Fibroblast of the aortic adventitia (primary cell): ENCODE measurements around the gene GAPDHS. TPM values are rescaled to one million over a fixed set of nuclear protein-coding genes. Genes with fewer than 3 reads are reported as not detected.

Experiments
- DNase-seq: peaks from one replicate; pipeline ENCODE4 v3.0.0-alpha.2; 2010; ENCODE audit warnings: low read depth
- H3K4me3 ChIP-seq: 2 replicates; pipeline ENCODE4 v1.5.1; 2011; ENCODE audit warnings: low read depth, mild to moderate bottlenecking, control low read depth, low read length, moderate library complexity
- total RNA-seq: library from RNA; depleted of rRNA; stranded (reverse); fragments of >200 nt; gene quantifications from 2 replicates; pipeline ENCODE4 v1.2.3, GENCODE V29; 2012; ENCODE audit warnings: low replicate concordance
- TF ChIP-seq, protein P1 (sequence below): IDR thresholded peaks from 2 replicates; pipeline ENCODE4 v1.5.1; 2011; ENCODE audit warnings: mild to moderate bottlenecking, low read length, control low read depth, inconsistent platforms; ENCODE audit not compliant: insufficient read depth

Gene GAPDHS
- total RNA-seq, 1 donor = not detected

DNA sequence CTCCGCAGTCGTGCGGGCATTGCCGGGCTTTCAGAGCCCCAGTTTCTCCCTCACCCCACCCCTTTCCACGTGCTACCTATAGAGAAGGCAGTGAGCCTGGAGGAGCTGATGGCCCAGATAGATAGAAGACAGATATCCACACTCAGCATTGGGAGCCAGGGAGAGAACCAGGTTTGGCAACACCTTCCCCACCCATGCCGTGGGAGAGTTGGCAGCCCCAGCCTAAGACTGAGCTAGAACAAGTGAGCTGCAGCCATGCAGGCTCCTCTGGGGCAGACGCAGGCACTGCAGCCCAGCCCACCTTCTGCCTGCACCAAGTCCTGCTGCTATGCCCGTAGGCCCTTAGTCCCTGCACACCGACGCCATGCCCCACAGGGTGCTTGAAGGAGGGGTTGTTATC, 32.6 kb upstream of the GAPDHS start:
- H3K4me3 ChIP-seq = no peak overlapping the region
- TF ChIP-seq, protein P1, sequence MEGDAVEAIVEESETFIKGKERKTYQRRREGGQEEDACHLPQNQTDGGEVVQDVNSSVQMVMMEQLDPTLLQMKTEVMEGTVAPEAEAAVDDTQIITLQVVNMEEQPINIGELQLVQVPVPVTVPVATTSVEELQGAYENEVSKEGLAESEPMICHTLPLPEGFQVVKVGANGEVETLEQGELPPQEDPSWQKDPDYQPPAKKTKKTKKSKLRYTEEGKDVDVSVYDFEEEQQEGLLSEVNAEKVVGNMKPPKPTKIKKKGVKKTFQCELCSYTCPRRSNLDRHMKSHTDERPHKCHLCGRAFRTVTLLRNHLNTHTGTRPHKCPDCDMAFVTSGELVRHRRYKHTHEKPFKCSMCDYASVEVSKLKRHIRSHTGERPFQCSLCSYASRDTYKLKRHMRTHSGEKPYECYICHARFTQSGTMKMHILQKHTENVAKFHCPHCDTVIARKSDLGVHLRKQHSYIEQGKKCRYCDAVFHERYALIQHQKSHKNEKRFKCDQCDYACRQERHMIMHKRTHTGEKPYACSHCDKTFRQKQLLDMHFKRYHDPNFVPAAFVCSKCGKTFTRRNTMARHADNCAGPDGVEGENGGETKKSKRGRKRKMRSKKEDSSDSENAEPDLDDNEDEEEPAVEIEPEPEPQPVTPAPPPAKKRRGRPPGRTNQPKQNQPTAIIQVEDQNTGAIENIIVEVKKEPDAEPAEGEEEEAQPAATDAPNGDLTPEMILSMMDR = no peak
- no peak for DNase-seq

DNA sequence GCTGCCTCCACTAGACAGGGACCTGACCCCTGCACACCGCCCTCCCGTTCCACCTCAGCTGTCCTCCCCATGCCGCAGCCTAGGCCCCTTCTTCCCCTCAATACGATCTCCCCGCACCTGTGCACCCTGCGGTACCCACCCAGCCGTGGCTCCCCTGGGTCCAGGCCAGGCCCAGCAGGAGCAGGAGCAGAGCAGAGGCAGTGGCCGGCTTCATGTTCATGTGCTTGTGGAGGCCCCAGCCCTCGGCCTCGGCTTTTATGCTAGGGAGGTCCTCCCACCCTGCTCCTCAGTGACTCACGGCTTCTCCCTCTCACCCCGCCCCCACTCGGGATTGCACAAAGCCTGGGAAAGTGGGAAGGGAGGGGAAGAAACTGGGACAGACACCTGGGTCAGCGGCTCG, 31.6 kb upstream of the GAPDHS start:
- H3K4me3 ChIP-seq = no peak overlapping the region
- TF ChIP-seq, protein P1 = no peak
- no peak for DNase-seq

DNA sequence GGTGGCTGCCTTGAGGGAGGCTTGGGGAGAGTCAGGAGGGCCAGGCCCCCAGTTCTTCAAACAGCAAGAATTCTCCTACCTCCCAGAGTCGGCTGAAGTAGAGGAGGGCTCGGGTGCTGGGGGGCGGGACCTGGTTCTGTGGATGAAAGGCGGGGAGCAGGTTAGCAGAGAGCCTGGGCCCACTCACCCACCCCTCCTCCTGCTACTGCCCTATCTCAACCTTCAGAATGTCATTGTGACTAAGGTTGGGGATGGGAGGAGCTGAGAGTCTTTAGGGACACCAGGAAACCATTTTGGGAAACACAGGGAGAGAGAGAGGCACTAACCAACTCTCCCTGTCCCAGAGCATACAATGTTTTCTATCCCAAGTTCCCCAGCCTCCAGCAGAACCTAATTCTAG, 30.5 kb upstream of the GAPDHS start:
- no peak overlapping the region for H3K4me3 ChIP-seq
- no peak for DNase-seq
- TF ChIP-seq, protein P1 = no peak

DNA sequence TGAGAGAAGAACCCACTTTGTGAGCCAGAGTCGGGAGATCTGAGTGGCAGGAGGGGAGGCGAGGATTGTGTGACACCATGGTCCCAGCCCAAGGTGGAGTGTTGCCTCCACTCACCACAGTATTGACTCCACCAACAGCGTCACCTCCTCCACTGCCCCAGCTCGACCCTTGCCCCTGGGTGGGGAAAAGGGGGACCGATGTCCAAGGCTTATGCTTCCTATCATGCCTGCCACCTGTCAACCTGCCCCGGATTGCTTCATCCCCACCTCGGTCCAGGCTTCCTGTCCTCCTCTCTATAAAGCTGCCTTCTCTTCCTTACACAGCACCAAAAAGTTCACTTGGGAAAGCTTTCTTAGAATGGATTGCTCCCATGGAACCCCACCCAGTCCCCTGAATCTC, 27.2 kb upstream of the GAPDHS start:
- no peak overlapping the region for H3K4me3 ChIP-seq
- TF ChIP-seq, protein P1 = no peak
- no peak for DNase-seq

DNA sequence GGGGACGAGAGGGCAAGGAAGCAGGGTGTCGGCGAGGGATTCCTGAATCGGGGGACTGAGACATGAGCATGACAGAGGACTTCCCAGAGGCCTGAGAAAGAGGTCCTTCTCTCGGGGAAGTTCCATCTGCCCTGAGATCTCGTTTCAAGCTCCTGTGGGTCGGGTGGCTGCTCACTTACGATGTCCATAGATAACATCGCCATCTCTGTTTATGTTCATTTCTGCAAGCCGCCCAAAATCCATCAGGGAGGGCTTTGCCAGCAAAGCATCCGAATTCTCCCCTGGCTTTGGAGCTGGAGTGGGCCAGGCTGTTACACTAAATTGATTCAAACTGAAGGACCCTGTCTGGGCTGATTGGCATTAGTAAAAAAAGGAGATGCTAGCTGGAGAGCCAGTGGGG, 25.7 kb upstream of the GAPDHS start:
- TF ChIP-seq, protein P1 = no peak
- no peak for DNase-seq
- no peak overlapping the region for H3K4me3 ChIP-seq

DNA sequence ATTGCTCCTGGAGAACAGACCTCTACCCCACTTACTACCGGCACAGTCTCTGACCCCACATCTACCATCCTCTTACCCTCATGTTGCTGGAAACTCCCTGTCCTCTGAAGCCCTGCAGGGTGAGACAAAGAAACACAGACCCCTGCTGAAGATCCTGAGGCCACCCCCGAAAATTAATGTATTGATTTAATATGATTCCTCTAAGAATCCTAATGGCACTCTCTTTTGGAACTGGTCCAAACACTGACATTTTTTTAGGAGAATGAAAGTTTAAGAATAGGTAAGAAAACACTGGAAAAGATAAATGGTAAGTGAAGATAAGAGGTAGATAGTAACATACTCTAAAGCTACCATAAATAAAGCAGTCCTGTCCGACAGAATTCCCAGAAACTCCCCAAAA, 25.1 kb upstream of the GAPDHS start:
- no peak overlapping the region for H3K4me3 ChIP-seq
- no peak for DNase-seq
- TF ChIP-seq, protein P1 = no peak

DNA sequence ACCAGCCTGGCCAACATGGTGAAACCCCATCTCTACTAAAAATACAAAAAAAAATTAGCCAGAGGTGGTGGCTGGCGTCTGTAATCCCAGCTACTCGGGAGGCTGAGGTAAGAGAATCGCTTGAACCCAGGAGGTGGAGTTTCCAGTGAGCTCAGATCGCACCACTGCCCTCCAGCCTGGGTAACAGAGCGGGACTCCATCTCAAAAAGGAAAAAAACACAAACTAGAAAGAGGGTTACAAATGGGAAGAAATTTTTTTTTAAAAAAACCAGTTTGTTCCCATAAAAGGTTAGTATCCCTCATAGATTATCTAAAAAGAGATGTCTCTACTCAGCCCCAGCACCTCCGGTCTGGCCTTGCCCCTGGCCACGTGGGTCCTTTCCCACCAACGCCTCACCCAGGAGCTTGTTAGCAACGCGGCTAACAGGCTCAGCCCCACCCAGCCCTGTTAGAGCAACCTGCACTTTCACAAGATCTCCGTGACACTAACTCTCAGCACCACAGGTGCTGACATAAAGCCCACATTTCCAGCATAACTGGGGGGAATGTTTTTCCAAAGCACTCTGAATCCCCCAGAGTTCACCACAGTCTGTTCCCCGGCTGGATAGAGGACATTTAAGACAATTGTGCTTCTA, 24.1 kb upstream of the GAPDHS start:
- no peak for DNase-seq
- TF ChIP-seq, protein P1 = no peak
- H3K4me3 ChIP-seq = no peak overlapping the region
